DMS153 treated with DMSO at 0.1 percent for 48 hours (cell line): Measurements from ENCODE around the gene ZNF276.

Experiments
- DNase-seq: peaks from one replicate; lab custom pipeline; 2025; ENCODE audit not compliant: unreplicated experiment; lab: John Stamatoyannopoulos, UW

ZNF276 gene

GRCh38 chr16:89711601-89712273 is 9.6 kb upstream of the ZNF276 start:
- DNase-seq: no peak

- DNase-seq: no peak
These were observed 9.0 kb upstream of the ZNF276 start for GRCh38 chr16:89712274-89712781.

GRCh38 chr16:89716493-89716892 is 4.8 kb upstream of the ZNF276 start:
- no peak for DNase-seq

GRCh38 chr16:89716916-89717687 is 4.2 kb upstream of the ZNF276 start:
- no peak for DNase-seq

- no peak for DNase-seq
These were observed 3.4 kb upstream of the ZNF276 start for GRCh38 chr16:89717688-89718505.

- DNase-seq: no peak
These were observed 855 bp upstream of the ZNF276 start for GRCh38 chr16:89720551-89720812.

GRCh38 chr16:89721546-89722391 is 432 bp downstream of the ZNF276 start:
- peak; percentile 36 for DNase-seq

GRCh38 chr16:89722392-89723278 is 1.3 kb downstream of the ZNF276 start:
- no peak for DNase-seq

- no peak for DNase-seq
These were observed 2.2 kb downstream of the ZNF276 start for GRCh38 chr16:89723279-89724250.

GRCh38 chr16:89727406-89728120 is 6.2 kb downstream of the ZNF276 start:
- no peak for DNase-seq

GRCh38 chr16:89729293-89729692 is 8.0 kb downstream of the ZNF276 start:
- DNase-seq: no peak

- DNase-seq: no peak
These were observed 8.7 kb downstream of the ZNF276 start for GRCh38 chr16:89729863-89730593.

- no peak for DNase-seq
These were observed 9.4 kb downstream of the ZNF276 start for GRCh38 chr16:89730610-89731234.

GRCh38 chr16:89732142-89732917 is 11.0 kb downstream of the ZNF276 start:
- no peak for DNase-seq

- DNase-seq: no peak
These were observed 11.5 kb downstream of the ZNF276 start for GRCh38 chr16:89732918-89733242.

- no peak for DNase-seq
These were observed 12.0 kb downstream of the ZNF276 start for GRCh38 chr16:89733322-89733721.
